T-helper 17 cell (primary cell): ENCODE measurements around the gene GREM2. TPM values are rescaled to one million over a fixed set of nuclear protein-coding genes. Genes with fewer than 3 reads are reported as not detected.

Experiments used
- ATAC-seq: fragments of 150-1000 bp; cut with Tn5 transposase; 2 replicates; pipeline ENCODE4 v1.10.0; 2021; ENCODE audit warnings: mild to moderate bottlenecking, moderate library complexity
- DNase-seq, 3 donors: peaks; one replicate each; pipeline versions ENCODE4 v3.0.0 to v3.0.0-alpha.2; 2020 to 2021
- H3K9me3 ChIP-seq: one replicate; pipeline ENCODE4 v1.7.0; 2013; ENCODE audit warnings: low read length, mild to moderate bottlenecking; ENCODE audit not compliant: control insufficient read depth, poor library complexity, severe bottlenecking
- H3K27ac Mint-ChIP-seq: one replicate; pipeline ENCODE4 v1.8.0; 2022; ENCODE audit warnings: mild to moderate bottlenecking, moderate library complexity, mixed read lengths
- H3K27me3 Mint-ChIP-seq: one replicate; pipeline ENCODE4 v1.8.0; 2022; ENCODE audit warnings: mixed read lengths
- H3K36me3 Mint-ChIP-seq: one replicate; pipeline ENCODE4 v1.8.0; 2022; ENCODE audit warnings: low read depth, mixed read lengths
- H3K4me1 Mint-ChIP-seq: one replicate; pipeline ENCODE4 v1.8.0; 2022; ENCODE audit warnings: mild to moderate bottlenecking, mixed read lengths
- H3K4me3 Mint-ChIP-seq: one replicate; pipeline ENCODE4 v1.8.0; 2022; ENCODE audit warnings: mild to moderate bottlenecking, moderate library complexity, mixed read lengths
- total RNA-seq, 4 donors: library from RNA in 2 of 4; stranded (reverse) in 2 of 4; gene quantifications; one replicate each; pipeline ENCODE4 v1.2.3 and lab custom pipeline; 2022 to 2026

GREM2 gene
- total RNA-seq, 2 donors from 2014 or later, result 5.5 to 8.5 TPM

DNA sequence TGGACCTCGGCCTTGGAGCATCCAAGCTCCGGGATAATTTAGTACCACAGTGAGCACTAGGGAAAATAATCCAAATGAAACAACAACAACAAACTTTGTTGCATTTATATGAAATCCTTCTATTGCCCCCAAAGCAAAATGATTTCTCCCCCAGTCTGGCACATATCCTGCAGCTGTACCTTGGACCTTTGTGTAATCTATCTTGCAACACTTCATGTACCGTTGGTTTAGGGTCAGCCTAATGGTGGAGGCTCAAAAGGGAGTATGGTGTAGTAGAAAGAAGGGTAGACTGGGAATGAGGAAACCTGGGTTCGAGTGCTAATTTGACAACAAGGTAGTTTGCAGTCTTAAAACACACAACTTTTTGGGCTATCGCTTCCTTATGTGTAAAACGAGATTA lies 12.1 kb downstream of the GREM2 start:
- no peaks in the 10 kb centered on the region for H3K36me3 Mint-ChIP-seq
- H3K9me3 ChIP-seq, result no peaks in the 10 kb centered on the region
- no peak overlapping the region for H3K4me3 Mint-ChIP-seq
- peaks cover 10% of the 10 kb centered on the region for H3K4me1 Mint-ChIP-seq
- DNase-seq (no peak), ATAC-seq (no peak)
- no peaks in the 10 kb centered on the region for H3K27me3 Mint-ChIP-seq
- no peak overlapping the region for H3K27ac Mint-ChIP-seq

DNA sequence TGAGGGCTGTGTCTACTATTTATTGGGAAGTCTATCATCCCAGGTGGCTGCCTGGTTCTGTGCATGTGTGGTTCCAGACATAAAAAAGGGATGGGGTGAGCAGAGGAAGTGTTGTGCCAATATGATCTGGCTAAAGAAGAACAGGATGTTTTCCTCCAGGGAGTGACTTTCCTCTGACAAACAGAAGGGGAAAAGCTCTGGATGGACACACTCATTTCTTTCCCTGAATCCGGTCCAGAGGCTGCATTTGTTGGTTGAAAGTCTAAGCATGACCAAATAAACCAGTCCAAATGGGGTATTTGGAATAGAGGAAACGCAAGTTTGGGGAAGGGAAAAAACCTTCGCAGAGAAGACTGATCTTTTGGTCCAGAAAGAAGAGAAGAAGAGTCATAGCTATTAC lies 12.7 kb downstream of the GREM2 start:
- H3K27me3 Mint-ChIP-seq, result no peaks in the 10 kb centered on the region

DNA sequence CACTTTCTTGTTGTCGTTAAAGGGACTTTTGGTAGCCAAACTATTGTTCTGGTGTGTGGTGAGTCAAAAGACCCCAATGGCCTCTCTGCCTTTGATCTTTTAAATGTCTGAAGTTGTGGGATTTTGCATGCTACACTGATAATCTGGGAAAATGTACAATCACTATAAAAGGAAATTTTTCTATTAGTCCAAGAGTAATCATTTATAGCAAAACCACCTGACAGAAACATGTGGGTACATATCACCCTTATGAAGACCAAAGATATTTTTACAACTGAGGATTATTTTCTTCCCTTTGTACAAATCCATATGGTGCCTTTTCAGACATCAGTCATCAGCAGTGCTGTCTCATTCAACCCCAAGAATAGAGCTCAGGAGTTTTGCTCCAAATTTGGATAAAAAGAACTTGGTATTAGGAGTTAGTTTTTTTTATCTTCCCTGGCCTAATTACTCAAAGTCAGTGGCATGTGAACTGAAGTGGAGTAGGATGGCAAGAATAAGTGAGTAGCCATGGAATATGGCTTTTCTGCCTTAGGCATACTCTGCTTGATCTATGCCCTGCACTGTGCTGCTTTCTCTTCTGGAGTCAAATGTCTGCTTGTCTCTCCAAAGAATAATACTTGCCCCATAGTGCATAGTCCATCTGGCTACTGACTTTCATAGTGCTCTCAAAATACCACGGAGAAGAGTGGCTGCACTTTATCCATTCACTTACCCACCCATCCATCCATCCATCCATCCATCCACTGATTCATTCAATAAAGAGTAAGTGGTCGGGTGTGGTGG lies 13.5 kb downstream of the GREM2 start:
- no peaks in the 10 kb centered on the region for H3K27me3 Mint-ChIP-seq
- DNase-seq, result no peak
- no peak overlapping the region for H3K4me3 Mint-ChIP-seq
- no peaks in the 10 kb centered on the region for H3K36me3 Mint-ChIP-seq
- ATAC-seq, result no peak
- no peak overlapping the region for H3K27ac Mint-ChIP-seq
- H3K9me3 ChIP-seq, result no peaks in the 10 kb centered on the region
- peaks cover 10% of the 10 kb centered on the region for H3K4me1 Mint-ChIP-seq

More for the DNA sequence above, 12.7 kb downstream of the GREM2 start:
- Mint-ChIP-seq H3K4me3 (no peak overlapping the region), H3K4me1 (peaks cover 10% of the 10 kb centered on the region), H3K27ac (no peak overlapping the region), H3K36me3 (no peaks in the 10 kb centered on the region)
- no peaks in the 10 kb centered on the region for H3K9me3 ChIP-seq
- no peak for DNase-seq
- no peak for ATAC-seq

DNA sequence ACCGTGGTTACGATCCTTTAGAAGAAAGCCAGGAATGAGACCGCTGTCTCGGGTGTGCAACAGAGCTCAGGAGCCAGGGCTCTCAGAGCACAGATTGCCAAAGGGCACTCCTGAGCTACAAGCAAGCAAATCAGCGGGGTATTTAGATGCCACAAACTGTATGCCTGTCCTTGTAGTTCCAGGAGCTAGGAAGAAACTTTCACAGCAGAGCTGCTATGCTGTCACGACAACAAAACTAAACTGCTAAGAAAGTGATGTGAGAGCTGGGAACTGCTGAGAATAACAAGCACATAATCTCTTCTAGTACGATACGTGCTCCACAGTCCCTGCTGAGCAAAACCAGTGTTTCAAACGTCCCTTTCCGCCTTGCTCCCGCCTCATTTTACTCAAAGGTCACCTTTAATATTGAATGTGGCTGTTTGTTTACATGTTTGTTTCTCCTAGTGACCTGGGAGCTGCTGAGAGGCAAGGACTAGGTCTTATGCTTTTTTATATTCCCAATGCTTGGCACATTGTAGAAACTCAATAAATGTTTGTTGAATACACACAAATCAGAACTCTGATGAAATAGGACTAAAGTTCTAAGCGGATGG lies 14.7 kb downstream of the GREM2 start:
- H3K9me3 ChIP-seq, result no peaks in the 10 kb centered on the region
- no peak overlapping the region for H3K4me3 Mint-ChIP-seq

DNA sequence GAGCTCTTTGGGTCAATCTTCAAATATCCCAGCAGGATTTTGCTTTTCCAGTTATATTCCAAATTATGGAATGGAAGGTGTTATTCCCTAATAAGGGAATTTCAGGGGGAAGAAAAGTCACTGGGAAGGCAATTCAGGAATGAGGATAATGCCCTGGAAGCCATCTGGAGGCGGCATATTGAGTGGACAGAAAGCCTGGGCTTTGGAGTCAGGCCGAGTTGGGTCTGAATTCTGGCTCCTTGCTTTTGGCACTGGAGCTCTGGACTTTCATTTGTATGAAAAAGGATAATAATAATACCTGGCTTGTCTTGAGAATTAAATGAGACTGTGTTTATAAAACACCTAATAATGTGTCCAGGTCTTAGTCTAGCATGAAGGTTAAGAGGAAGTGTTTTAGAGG lies 16.5 kb downstream of the GREM2 start:
- ATAC-seq, result no peak
- Mint-ChIP-seq H3K4me1 (peaks cover 12% of the 10 kb centered on the region), H3K27me3 (no peaks in the 10 kb centered on the region)

More for the DNA sequence above, 14.7 kb downstream of the GREM2 start:
- DNase-seq (no peak), ATAC-seq (no peak)
- Mint-ChIP-seq H3K27ac (no peak overlapping the region), H3K36me3 (no peaks in the 10 kb centered on the region), H3K4me1 (peaks cover 10% of the 10 kb centered on the region), H3K27me3 (no peaks in the 10 kb centered on the region)

DNA sequence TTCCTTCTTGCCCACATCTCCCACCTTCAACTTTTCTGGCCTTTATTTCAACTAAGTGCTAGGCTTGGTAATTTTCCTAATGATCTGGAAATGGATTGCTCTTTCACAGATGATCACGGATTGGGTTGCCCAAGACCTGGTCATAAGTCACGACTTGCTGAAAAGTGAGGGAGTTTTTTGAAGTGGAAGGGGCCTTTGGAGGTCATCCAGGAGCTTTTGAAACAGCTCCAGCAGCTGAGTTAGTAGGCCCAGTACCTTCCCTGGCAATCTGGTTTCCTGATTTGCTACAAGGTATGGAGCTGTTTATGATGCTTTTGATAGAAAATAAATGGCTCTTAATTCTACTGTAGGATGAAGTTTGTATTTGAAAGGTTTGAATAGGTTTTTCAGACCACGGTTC lies 20.4 kb downstream of the GREM2 start:
- Mint-ChIP-seq H3K27ac (peak overlapping the region; percentile 2), H3K36me3 (peaks cover 2% of the 10 kb centered on the region), H3K4me1 (peaks cover 19% of the 10 kb centered on the region), H3K27me3 (no peaks in the 10 kb centered on the region), H3K4me3 (no peak overlapping the region)
- DNase-seq (no peak), ATAC-seq (no peak)
- no peaks in the 10 kb centered on the region for H3K9me3 ChIP-seq

More for the DNA sequence above, 16.5 kb downstream of the GREM2 start:
- no peaks in the 10 kb centered on the region for H3K9me3 ChIP-seq
- no peak overlapping the region for H3K4me3 Mint-ChIP-seq
- no peak for DNase-seq
- no peak overlapping the region for H3K27ac Mint-ChIP-seq
- no peaks in the 10 kb centered on the region for H3K36me3 Mint-ChIP-seq

DNA sequence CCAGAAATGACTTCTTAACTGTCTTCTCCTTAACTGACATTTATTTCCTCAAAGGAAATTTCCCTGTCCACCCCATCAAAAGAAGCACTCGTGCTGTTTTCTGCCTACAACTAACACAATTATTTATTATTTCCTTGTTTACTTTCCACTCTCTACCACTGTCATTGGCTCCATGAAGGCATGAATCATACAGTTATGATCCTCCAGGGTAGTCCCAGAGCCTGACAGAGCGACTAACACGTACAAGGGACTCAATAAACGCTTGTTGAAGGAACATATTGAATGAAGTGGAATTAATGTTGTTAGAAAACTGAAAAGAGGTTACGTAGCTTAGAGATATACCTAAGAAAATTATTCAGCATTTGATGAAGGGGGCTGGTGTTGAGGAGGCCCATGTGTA lies 20.9 kb downstream of the GREM2 start:
- peaks cover 2% of the 10 kb centered on the region for H3K36me3 Mint-ChIP-seq
- no peak overlapping the region for H3K27ac Mint-ChIP-seq
- DNase-seq (no peak), ATAC-seq (no peak)
- H3K4me3 Mint-ChIP-seq, result no peak overlapping the region
- H3K27me3 Mint-ChIP-seq, result no peaks in the 10 kb centered on the region
- H3K4me1 Mint-ChIP-seq, result peaks cover 24% of the 10 kb centered on the region
- H3K9me3 ChIP-seq, result no peaks in the 10 kb centered on the region

DNA sequence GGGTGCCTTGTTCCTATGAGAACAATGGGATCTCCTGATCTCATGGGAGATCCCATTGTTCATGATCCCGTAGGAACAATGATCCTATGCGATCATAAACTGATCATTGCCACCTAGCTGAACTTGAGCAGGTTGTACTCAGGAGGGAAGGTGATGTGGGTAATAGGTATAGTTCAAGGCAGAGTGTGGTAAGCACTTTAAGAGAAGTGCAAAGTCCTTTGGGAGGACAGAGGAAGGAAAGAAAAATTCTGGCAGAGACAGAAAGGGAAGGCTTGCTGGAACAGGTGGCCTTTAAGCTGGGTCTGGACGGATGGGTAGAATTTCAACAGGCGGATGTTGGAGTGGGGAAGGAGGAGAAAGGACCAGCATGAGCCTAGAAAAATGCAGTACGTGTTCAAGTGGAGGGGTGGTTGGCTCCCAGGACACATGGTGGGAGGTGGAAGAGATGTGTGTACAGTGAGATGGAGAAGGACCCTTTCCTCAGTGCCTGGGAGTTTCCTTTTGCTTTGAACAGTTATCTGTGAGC lies 22.3 kb downstream of the GREM2 start:
- ATAC-seq (no peak), DNase-seq (no peak)
- H3K27ac Mint-ChIP-seq, result no peak overlapping the region
- no peak overlapping the region for H3K4me3 Mint-ChIP-seq
- H3K4me1 Mint-ChIP-seq, result peaks cover 21% of the 10 kb centered on the region
- no peaks in the 10 kb centered on the region for H3K9me3 ChIP-seq
- H3K36me3 Mint-ChIP-seq, result peaks cover 2% of the 10 kb centered on the region
- no peaks in the 10 kb centered on the region for H3K27me3 Mint-ChIP-seq

DNA sequence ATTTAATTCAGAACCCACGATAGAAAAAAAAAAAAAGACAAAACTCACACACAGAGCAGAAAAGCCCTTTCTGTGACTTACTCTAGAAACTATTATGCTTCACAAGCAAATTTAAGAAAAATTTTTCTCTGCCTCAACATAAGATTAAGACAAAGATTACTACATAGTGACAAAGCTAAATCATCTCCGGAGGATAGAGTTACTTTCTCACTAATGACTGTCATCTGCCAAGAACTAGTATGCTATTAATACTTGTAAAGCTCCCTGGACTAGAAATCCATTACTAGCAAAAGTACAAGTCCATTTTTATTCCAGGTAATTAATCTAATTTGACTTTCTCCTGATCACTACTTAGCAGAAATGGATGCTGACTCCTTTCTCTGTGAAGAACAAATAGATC lies 25.9 kb downstream of the GREM2 start:
- Mint-ChIP-seq H3K27ac (peak overlapping the region; percentile 77), H3K4me3 (peak overlapping the region; percentile 5)

DNA sequence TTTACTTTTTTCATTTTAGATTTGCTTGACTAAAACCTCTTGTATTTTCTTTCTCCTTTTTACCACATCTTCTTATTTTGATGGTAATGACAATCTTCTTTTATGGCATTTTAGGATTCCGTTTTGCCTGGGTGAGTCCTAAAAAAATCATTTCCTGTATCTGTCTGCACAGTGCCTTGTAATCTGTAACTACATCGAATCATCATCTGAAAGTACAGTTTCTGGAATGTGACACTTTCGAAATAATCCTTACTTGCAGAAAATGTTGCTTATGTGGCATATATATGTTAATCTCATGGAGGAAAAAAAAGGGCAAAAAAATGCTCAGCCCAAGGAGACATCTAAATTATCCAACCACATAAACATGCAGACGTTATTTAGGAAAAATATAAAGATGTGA lies 29.0 kb downstream of the GREM2 start:
- H3K9me3 ChIP-seq, result no peaks in the 10 kb centered on the region
- Mint-ChIP-seq H3K27me3 (no peaks in the 10 kb centered on the region), H3K27ac (peak overlapping the region; percentile 29), H3K4me3 (no peak overlapping the region), H3K4me1 (peaks cover 23% of the 10 kb centered on the region), H3K36me3 (peaks cover 2% of the 10 kb centered on the region)
- ATAC-seq, result no peak
- DNase-seq, result no peak

More for the DNA sequence above, 25.9 kb downstream of the GREM2 start:
- Mint-ChIP-seq H3K4me1 (peaks cover 23% of the 10 kb centered on the region), H3K27me3 (no peaks in the 10 kb centered on the region), H3K36me3 (peaks cover 4% of the 10 kb centered on the region)
- H3K9me3 ChIP-seq, result no peaks in the 10 kb centered on the region
- ATAC-seq (no peak), DNase-seq (no peak)

DNA sequence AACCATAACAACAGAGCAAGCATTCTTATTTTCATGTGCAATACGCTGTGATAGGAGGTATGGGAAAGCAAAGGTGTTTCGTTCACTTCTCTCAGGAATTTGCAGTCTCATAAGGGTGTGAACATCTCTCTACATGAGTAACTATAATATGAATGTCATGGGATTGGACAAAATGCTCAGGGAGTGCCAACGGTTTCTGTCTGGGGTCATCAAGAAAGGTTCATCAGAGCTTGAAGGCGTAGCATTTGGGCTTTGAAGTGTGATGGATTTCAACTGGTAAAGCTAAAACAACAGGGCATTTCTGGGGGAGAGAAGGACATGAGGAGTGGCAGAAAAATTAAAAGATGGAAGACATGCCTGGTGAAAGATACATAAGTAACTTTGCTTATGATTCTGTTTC lies 32.4 kb downstream of the GREM2 start:
- peaks cover 26% of the 10 kb centered on the region for H3K4me1 Mint-ChIP-seq
- no peaks in the 10 kb centered on the region for H3K9me3 ChIP-seq
- H3K4me3 Mint-ChIP-seq, result no peak overlapping the region
- no peak for DNase-seq
- no peak for ATAC-seq
- no peaks in the 10 kb centered on the region for H3K27me3 Mint-ChIP-seq
- peaks cover 4% of the 10 kb centered on the region for H3K36me3 Mint-ChIP-seq
- H3K27ac Mint-ChIP-seq, result no peak overlapping the region

DNA sequence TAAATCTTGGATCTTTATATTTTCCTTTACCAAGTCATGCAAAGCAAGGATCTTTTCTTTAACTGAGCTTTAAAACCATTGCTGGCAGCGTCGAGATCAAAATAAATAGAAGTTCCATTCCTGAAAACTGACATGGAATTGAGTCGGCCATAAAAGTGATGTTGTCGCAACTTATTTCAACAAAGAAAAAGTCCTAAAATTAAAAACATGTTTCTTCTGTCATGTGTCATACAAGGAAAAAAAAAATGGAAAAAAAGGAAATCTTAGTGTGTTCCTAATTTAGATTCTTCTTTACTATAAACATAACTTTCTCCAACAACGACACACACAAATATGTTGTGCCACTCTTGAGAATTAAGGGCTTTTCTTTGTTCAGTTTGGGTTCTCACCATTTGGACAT lies 34.9 kb downstream of the GREM2 start:
- Mint-ChIP-seq H3K4me3 (no peak overlapping the region), H3K36me3 (peaks cover 2% of the 10 kb centered on the region), H3K27me3 (no peaks in the 10 kb centered on the region), H3K27ac (peak overlapping the region; percentile 92), H3K4me1 (peaks cover 26% of the 10 kb centered on the region)
- ATAC-seq, result no peak
- no peak for DNase-seq
- no peaks in the 10 kb centered on the region for H3K9me3 ChIP-seq

DNA sequence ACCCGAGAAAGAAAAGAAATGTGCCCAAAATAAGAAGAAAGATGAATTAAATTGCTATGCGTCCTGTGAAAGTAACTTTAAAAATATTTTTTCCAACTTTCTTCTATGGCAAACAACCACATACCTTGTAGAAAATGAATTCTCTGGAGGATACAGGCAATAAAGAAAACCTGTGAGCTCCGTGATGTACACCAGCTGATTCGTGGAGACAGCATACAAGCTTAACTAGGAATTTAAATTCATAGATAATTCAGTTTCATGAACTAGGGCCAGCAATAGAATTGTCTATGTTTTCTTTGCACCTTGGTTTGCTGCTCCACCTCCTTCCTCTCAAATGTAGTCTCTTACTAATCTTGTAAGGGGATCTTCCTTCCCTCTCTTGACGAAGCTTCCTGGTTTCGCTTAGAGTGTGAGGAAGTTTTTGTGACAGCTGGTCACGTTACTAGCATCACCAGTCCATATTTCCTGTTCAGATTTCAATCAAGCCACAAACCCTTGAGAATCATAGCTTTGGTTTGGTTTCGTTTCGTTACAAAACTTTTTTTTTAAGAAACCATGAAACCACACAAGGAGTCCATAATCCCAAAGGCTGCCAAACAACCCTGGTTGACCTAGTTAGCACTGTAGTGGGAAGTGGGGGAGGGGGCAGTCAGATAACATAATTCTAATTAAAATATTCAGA lies 35.8 kb downstream of the GREM2 start:
- DNase-seq, result peak in 2 of 3 donors; percentile 26 to 31
- peaks cover 2% of the 10 kb centered on the region for H3K36me3 Mint-ChIP-seq
- H3K9me3 ChIP-seq, result no peaks in the 10 kb centered on the region
- peak; percentile 97 for ATAC-seq
- H3K27ac Mint-ChIP-seq, result peak overlapping the region; percentile 92
- H3K4me3 Mint-ChIP-seq, result peak overlapping the region; percentile 71
- H3K4me1 Mint-ChIP-seq, result peaks cover 26% of the 10 kb centered on the region
- H3K27me3 Mint-ChIP-seq, result no peaks in the 10 kb centered on the region
